Adrenal gland (tissue), 5 donors: ENCODE data around the gene XIRP1.

Source experiments
- CTCF ChIP-seq, 6 experiments: fragments of 450-650 bp in 4 of 6; fragments of 200-600 bp in 2 of 6; sonication (generic) in 1 of 6; IDR thresholded peaks; 1 replicate in 5 of 6; 2 replicates in 1 of 6; pipeline versions ENCODE4 v1.5.1 to v1.8.0; 2016 to 2021; ENCODE audit warnings: antibody characterized with exemption in 6 of 6, mild to moderate bottlenecking in 2 of 6, moderate library complexity in 1 of 6
- POLR2A ChIP-seq, 2 donors: fragments of 450-650 bp; IDR thresholded peaks; one replicate each; pipeline ENCODE4 v1.6.1; 2017; ENCODE audit warnings: antibody characterized with exemption in 2 of 2, mild to moderate bottlenecking in 2 of 2, moderate library complexity in 1 of 2
- donor health status: DM: no; HTN: no; CAD: no.

DNA sequence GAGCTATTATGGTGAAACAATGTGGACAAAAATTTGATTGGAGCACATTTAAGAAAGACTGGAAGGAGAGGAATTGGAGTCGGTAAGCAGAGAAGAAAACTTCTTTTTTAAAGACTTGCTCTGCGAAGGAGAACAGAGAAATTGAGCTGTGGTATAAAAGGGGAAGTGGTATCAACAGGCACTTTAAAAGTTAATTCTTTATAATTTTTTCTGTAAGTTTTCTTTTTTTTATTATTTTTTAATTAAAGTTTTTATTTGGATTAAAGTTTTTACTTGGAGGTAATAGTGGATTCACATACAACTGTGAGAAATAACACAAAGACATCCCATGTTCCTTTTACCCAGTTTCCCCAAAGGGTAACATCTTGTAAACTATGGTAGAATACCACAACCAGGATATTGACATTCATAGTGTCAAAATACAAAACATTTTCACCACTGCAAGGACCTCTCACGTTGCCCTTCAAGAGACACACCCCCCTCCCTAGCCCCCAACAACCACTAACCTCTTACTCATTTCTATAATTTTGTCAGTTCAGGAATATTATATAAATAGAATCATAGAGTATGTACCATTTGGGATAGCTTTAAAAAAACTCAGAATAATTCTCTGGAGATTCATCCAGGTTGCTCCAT is 33.8 kb upstream of the XIRP1 start:
- TF ChIP-seq CTCF (IDR thresholded peaks at IDR 0.05) (no peak), POLR2A (IDR thresholded peaks at IDR 0.05) (no peak)
